Heart left ventricle (tissue), 13 donors: Measurements from ENCODE around the gene PTPRN2.

Experiments
- CTCF ChIP-seq, 12 donors: fragments of 200-600 bp; sonication (generic) in 4 of 12; IDR thresholded peaks; one replicate each; pipeline versions ENCODE4 v1.5.0 to v1.8.0; 2018 to 2022; ENCODE audit warnings: antibody characterized with exemption in 12 of 12, mild to moderate bottlenecking in 5 of 12
- POLR2A ChIP-seq, 2 donors: fragments of 450-650 bp; IDR thresholded peaks; one replicate each; pipeline ENCODE4 v1.6.1; 2017; ENCODE audit warnings: antibody characterized with exemption in 2 of 2, mild to moderate bottlenecking in 2 of 2, moderate library complexity in 2 of 2
- donor health status: ischemic (EF 13 %, LVEDD 7.1; RV severe dilation, severe dysfunction).
- donor health status: DM: no; HTN: yes; CAD: no.
- donor health status: DM: no; HTN: no; CAD: no.
- donor health status: ischemic (EF 25% LVEDD 6.9; RV normal size, moderate dysfunction).
- donor health status: ischemic (EF 25% LVEDD 5.7; RV mildly dilated, moderate dysfunction).
- donor health status: ischemic (EF 35%, LVEDD 5.7; RV mildly dilated, moderate dysfunction).
- donor health status: nonischemic (EF 11% LVEDD 7.7; RV severe dilation, severe dysfunction).
- donor health status: DM: yes; HTN: yes; CAD: no.
- donor health status: PGD.
- donor health status: ischemic (EF 29% LVEDD 5.4; RV normal size, mild dysfunction).
- donor health status: nonischemic (EF 23%, LVEDD 6.1; RV moderate dilation, normal function).

GRCh38 chr7:158527495-158527894 lies 60.1 kb downstream of the PTPRN2 start:
- TF ChIP-seq CTCF (IDR thresholded peaks at IDR 0.05): no peak
- TF ChIP-seq POLR2A (IDR thresholded peaks at IDR 0.05): no peak
